Erythroblast (primary cell): ENCODE results near the gene RALBP1.

Experiments used
- GATA1 ChIP-seq: IDR thresholded peaks from 2 replicates; pipeline ENCODE4 v1.6.1; 2011; ENCODE audit warnings: low read depth, mild to moderate bottlenecking, control low read depth, low read length, moderate library complexity
- POLR2A ChIP-seq: IDR thresholded peaks from 2 replicates; pipeline ENCODE4 v1.6.1; 2011; ENCODE audit warnings: mild to moderate bottlenecking, low read length

DNA sequence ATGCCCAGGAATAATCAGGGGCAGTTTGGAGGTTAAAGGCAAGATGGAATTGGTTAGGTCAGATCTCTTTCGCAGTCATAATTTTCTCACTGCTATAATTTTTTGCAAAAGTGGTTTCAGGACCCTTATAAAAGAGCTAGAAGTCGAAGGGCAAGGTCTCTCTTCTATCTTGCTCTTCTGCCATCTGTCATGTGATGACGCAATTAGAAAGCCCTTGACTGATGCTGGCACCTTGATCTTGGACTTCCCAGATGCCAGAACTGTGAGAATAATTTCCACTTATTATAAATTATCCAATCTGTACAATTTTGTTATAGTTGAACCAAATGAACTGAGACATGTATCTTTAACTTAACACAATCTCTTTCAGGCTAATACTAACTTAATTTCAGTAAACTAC, 6.3 kb upstream of the RALBP1 start:
- TF ChIP-seq POLR2A (no peak), GATA1 (no peak)
